A673 (cell line): ENCODE data around the gene INPP4B. TPM values are rescaled to one million over a fixed set of nuclear protein-coding genes. Genes with fewer than 3 reads are reported as not detected.

ENCODE experiments used
- BruUV-seq: library from RNA; stranded (reverse); fragments of 400-500 nt; replicated peaks from 2 replicates; lab custom pipeline; 2021; lab: Mats Ljungman, UMichigan
- CTCF ChIA-PET: fragments of 300-600 bp; sonication (Branson Sonifier 250); formaldehyde crosslinking; loops from one replicate; lab custom pipeline; 2022; ENCODE audit warnings: antibody characterized with exemption; lab: Charles Lee
- POLR2A ChIA-PET: fragments of 300-600 bp; sonication (Branson Sonifier 250); formaldehyde crosslinking; loops from one replicate; lab custom pipeline; 2022; ENCODE audit warnings: antibody characterized with exemption; ENCODE audit not compliant: low non-redundant PET; lab: Charles Lee
- DNase-seq: peaks from one replicate; pipeline ENCODE4 v3.0.0-alpha.2; 2015; ENCODE audit warnings: low spot score
- H3K27ac ChIP-seq: fragments of 200-600 bp; sonication (generic); 2 replicates; pipeline ENCODE4 v1.5.1; 2016; ENCODE audit warnings: mixed run types, low read depth, mild to moderate bottlenecking, mixed read lengths, antibody characterized with exemption, low read length; ENCODE audit not compliant: poor library complexity, severe bottlenecking
- H3K27me3 ChIP-seq: fragments of 200-600 bp; sonication (generic); replicated peaks from 2 replicates; pipeline ENCODE4 v1.6.1; 2017; ENCODE audit warnings: mixed run types, low read depth, mild to moderate bottlenecking, mixed read lengths, antibody characterized with exemption, low read length; ENCODE audit not compliant: insufficient read depth, poor library complexity
- H3K36me3 ChIP-seq: fragments of 200-600 bp; sonication (generic); 2 replicates; pipeline ENCODE4 v1.6.1; 2016; ENCODE audit warnings: mixed run types, mild to moderate bottlenecking, mixed read lengths, antibody characterized with exemption, low read length; ENCODE audit not compliant: insufficient read depth, poor library complexity, severe bottlenecking
- H3K4me1 ChIP-seq: fragments of 200-600 bp; sonication (generic); 2 replicates; pipeline ENCODE4 v1.6.1; 2017; ENCODE audit warnings: mixed run types, mild to moderate bottlenecking, mixed read lengths, antibody characterized with exemption, low read length; ENCODE audit not compliant: insufficient read depth, poor library complexity, severe bottlenecking
- H3K4me3 ChIP-seq: fragments of 200-600 bp; sonication (generic); 2 replicates; pipeline ENCODE4 v1.5.1; 2016; ENCODE audit warnings: low read depth, mixed run types, mild to moderate bottlenecking, mixed read lengths, low read length; ENCODE audit not compliant: poor library complexity, severe bottlenecking
- H3K9me3 ChIP-seq: fragments of 200-600 bp; sonication (generic); 2 replicates; pipeline ENCODE4 v1.6.1; 2016; ENCODE audit warnings: mixed run types, low read depth, mild to moderate bottlenecking, mixed read lengths, antibody characterized with exemption, low read length; ENCODE audit not compliant: poor library complexity, severe bottlenecking
- CTCF ChIP-seq: fragments of 300-800, 200-600 bp; sonication (generic); conservative IDR thresholded peaks from 2 replicates; pipeline ENCODE4 v1.5.1; 2017; ENCODE audit warnings: low read depth, mild to moderate bottlenecking, antibody characterized with exemption, low read length, moderate library complexity, mixed read lengths
- EZH2 ChIP-seq: fragments of 200-600 bp; sonication (generic); IDR thresholded peaks from 2 replicates; pipeline ENCODE4 v1.6.1; 2017; ENCODE audit warnings: borderline replicate concordance, low read depth, mild to moderate bottlenecking, mixed read lengths, antibody characterized with exemption, low read length; ENCODE audit not compliant: poor library complexity, severe bottlenecking
- intact Hi-C: fragments of 100-400 bp; cut with micrococcal nuclease; formaldehyde crosslinking; loops from one replicate; pipeline ENCODE4 v1.10.0; 2022; ENCODE audit not compliant: unreplicated experiment
- total RNA-seq: library from RNA; stranded (reverse); gene quantifications from 2 replicates; pipeline ENCODE4 v1.2.3, GENCODE V29; 2021

The INPP4B gene
- total RNA-seq, 1 experiment from 2014 or later = 13.1 TPM

- CTCF ChIA-PET = no interaction called here
Observed at GRCh38 chr4:142574306-142574705, 271.8 kb downstream of the INPP4B start.

GRCh38 chr4:142572071-142572470 lies 274.0 kb downstream of the INPP4B start:
- peaks cover 12% of the 10 kb centered on the region for H3K4me1 ChIP-seq
- no peak overlapping the region for H3K27ac ChIP-seq
- BruUV-seq = no TSS peak
- ChIA-PET CTCF (no interaction called here), POLR2A (interaction anchor here (0.7 kb wide), 1 partner anchor 25 kb away, joined by 3 read pairs; no protein-coding TSS in a partner anchor)
- TF ChIP-seq CTCF (no peak), EZH2 (no peak)
- H3K36me3 ChIP-seq = no peaks in the 10 kb centered on the region
- no peak overlapping the region for H3K4me3 ChIP-seq
- no peaks in the 10 kb centered on the region for H3K27me3 ChIP-seq
- no peaks in the 10 kb centered on the region for H3K9me3 ChIP-seq
- intact Hi-C loops = no loop called here
- no peak for DNase-seq

More at GRCh38 chr4:142574306-142574705, 271.8 kb downstream of the INPP4B start:
- POLR2A ChIA-PET = no interaction called here
- BruUV-seq = no TSS peak
- Histone ChIP-seq H3K27ac (no peak overlapping the region), H3K36me3 (no peaks in the 10 kb centered on the region), H3K27me3 (no peaks in the 10 kb centered on the region), H3K4me1 (no peaks in the 10 kb centered on the region), H3K4me3 (no peak overlapping the region), H3K9me3 (no peaks in the 10 kb centered on the region)
- DNase-seq = no peak
- intact Hi-C loops = no loop called here
- TF ChIP-seq CTCF = no peak
- TF ChIP-seq EZH2 = no peak

GRCh38 chr4:142567620-142568451 lies 278.3 kb downstream of the INPP4B start:
- ChIA-PET CTCF (interaction anchor here (0.7 kb wide), 1 partner anchor 178 kb away, joined by 3 read pairs; no protein-coding TSS in a partner anchor), POLR2A (interaction anchor here (0.6 kb wide), 1 partner anchor 203 kb away, joined by 3 read pairs; no protein-coding TSS in a partner anchor)
- Histone ChIP-seq H3K27ac (no peak overlapping the region), H3K27me3 (no peaks in the 10 kb centered on the region), H3K4me1 (peaks cover 12% of the 10 kb centered on the region), H3K4me3 (no peak overlapping the region), H3K36me3 (no peaks in the 10 kb centered on the region), H3K9me3 (no peaks in the 10 kb centered on the region)
- TF ChIP-seq EZH2 = no peak
- TF ChIP-seq CTCF = peak; percentile 6; the same call in 1 of the 2 replicates
- peak; percentile 20 for DNase-seq
- intact Hi-C loops = loop anchor here (5.0 to 10.0 kb wide), 2 partner anchors 216 to 443 kb away; no protein-coding TSS in a partner anchor
- no TSS peak for BruUV-seq
